Endothelial cell of hepatic sinusoid (primary cell): ENCODE results near the gene SIGLEC1.

Experiments
- in situ Hi-C: cut with HindIII; loops from 2 replicates; pipeline ENCODE4 v1.10.0; 2017; ENCODE audit warnings: low sequenced_read_pairs

SIGLEC1 gene

DNA sequence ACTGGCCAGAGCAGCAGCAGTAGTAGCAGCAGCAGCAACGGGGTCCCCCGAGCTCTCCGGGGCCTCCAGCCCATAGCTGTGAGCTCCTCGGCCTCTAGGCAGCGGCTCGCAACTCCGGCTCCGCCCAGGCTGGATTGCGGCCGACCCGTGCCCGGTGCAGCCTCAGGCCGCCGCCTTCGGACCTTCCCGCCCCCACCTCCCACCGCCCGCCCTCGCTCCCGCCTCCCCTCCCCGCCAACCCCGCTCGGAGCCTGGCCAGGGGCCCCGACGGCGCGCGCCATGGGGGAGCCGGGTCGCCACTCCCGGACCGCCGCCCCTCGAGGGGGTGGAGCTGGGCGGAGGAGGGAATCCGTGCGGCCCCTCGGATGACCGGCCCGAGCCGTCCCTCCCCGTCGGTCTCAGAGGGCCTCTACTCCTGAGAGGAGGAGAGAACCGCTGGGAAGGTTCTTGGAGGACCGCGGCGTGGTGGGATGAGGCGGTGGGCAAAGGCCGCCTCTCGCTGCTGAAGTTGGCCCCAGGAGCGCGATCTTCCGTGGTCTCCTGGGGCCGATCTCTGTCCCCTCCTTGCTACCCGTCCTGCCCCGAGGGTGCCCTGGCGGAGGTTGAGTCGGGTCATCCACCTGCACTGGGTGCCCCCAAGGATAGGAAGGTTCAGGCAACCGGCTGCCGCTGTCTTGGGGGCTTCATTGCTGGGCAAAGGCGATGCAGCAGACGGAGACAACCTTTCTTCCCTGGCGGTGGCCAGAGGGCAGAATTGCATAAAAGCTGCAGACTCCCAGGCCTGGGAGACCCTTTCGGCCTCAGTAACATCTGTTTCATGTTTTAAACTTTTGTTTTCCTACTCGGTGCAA is 30.2 kb downstream of the SIGLEC1 start, which contains the start of gene ADAM33:
TSS of gene ADAM33 (minus strand) at position 80 of the 851 bp plus-strand sequence. CDS start at position 74, 6 bp downstream.
- in situ Hi-C loops = loop anchor here (5.0 kb wide), 1 partner anchor 55 kb away; no protein-coding TSS in a partner anchor

DNA sequence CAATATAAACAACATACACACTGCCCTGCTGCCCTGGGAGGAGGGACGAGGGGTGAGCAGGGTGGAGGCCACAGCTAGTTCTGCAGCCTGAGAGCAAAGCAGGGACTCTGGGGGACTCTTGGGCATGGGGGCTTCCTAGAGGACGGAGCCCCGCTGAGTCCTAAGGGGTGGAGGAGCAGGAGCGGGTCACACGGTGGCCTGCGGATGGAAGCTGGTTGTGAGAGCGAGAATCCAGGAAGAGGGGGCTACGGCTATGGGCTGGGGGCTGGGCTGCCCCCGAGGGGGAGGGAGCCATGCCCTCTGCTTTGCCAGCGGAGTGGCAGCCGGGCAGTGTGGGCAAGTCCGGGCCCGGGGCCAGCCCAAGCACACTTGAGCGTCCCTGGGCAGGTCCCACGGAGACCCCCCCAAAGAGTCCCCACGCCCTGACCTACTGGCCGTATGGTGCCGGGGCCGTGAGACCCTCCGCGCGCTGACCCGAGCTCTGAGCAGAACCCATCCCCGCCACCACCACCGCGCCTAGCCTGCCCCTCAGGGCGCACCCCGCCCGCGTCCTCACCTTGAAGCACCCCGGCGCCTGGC is 31.0 kb downstream of the SIGLEC1 start:
- in situ Hi-C loops = loop anchor here (5.0 kb wide), 1 partner anchor 56 kb away; no protein-coding TSS in a partner anchor

DNA sequence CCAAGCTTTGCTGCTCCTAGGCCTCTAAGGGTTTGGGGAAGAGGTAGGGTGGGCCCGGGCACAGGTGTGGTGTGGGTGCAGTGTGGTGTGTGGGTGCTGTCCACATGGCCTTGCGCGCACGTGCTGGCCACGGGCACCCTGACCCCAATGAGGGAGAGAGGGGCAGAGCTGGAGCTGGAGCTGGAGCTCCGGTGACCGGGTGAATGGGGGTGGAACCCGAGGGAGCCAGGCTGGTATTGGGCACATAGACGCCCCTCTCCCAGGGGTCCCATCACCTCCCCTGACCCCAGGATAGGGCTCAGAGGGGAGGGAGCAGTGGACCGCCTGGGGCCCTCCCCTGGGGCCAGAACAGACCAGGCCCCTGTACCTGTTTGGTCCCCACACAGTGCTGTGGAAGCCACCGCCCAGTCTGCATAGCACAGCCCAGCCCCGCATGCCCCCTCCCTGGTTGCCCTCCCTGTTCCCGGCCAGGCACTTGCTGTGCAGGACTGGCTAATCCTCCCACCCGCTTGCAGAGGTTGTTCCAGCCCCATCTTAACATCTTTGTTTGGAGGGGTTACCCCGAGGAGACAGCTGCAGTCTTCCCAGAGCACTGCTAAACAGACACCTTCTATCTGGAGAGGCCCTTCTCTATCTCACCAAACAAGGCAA is 31.6 kb downstream of the SIGLEC1 start:
- in situ Hi-C loops = loop anchor here (5.0 kb wide), 1 partner anchor 56 kb away; no protein-coding TSS in a partner anchor

- in situ Hi-C loops = loop anchor here (5.0 kb wide), 1 partner anchor 57 kb away; no protein-coding TSS in a partner anchor
These were observed 32.4 kb downstream of the SIGLEC1 start for GRCh38 chr20:3679749-3680700.

GRCh38 chr20:3678856-3679720 is 33.3 kb downstream of the SIGLEC1 start:
- in situ Hi-C loops = no loop called here

DNA sequence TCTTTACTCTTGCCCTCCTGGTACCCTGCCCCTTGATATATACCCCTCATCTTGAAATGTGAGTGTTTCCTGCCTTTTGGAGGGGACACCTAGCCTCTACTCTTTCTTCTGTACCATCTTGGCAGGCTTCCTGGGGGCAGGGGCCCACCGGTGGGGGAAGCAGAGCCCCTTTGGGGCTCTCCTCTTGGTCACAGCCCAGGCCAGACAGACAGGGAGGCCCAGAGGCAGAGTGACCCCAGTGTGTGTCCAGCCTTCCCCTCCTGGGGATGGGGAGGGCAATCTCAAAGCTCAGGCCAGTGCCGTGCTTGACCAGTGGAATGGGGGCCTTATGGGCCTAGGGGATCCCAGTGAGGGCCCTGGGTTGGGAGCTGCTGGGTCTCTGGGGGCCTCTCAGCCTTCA is 34.2 kb downstream of the SIGLEC1 start:
- in situ Hi-C loops = no loop called here

GRCh38 chr20:3677733-3678132 is 34.7 kb downstream of the SIGLEC1 start:
- in situ Hi-C loops = no loop called here

DNA sequence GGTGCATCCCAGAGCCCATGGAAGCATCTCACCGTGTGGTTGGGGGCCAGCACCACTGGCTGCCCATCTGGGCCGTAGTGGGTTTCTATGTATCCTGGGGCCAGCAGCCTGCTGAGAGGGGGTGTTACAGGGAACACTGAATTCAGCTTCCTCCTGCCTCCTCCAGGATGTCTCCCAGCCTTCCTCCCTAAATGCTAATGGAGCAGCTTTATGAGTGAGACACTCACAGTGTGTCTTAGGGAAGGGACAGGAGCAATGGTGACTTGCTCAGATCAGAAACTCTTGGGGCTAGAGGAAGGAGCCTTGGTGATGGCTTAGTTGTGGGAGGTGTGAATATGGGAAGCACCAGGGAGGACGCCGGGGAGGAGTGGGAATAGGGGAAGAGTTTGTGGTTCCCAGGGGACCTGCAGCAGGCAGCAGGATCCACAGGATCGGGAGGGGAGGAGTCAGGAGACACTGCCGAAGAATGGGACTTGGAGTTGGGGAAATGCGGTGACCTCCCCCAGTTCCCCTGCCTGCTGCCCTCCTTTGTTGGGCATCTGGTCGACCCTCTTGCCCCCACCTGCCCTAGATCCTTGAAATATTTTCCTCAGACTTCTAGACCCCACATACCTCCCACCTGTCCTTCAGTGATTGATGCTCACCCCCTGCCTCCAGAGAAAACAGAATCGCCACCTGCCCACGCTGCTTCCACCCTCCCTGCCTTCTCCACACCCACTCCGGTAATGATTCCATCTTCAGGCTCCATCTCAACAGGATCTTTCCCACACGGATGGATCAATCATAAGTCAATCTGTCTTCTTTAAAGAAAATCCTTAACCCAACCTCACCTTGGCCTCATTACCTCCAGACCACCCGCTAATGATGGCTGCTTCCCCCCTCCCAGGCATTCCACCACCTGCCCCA is 37.2 kb downstream of the SIGLEC1 start:
- in situ Hi-C loops = no loop called here

DNA sequence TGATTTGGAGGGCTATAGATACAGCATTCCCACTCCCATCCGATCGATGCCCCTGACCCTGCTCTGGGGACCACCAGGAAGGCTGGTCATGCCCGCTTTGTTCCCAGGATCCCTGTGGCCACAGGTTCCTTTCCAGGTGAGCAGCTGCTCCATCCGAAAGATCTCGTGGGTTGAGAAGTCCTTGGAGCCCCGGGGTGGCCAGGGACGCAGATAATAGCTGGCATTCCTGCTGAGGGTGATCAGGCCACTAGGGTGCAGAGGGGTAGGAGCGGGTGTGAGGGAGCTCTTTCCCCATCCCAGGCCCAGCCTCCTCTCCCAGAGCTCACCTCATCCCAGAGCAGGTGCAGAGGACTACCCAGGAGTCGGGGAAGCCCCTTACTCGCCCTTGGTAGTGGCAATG is 38.0 kb downstream of the SIGLEC1 start:
- in situ Hi-C loops = no loop called here

DNA sequence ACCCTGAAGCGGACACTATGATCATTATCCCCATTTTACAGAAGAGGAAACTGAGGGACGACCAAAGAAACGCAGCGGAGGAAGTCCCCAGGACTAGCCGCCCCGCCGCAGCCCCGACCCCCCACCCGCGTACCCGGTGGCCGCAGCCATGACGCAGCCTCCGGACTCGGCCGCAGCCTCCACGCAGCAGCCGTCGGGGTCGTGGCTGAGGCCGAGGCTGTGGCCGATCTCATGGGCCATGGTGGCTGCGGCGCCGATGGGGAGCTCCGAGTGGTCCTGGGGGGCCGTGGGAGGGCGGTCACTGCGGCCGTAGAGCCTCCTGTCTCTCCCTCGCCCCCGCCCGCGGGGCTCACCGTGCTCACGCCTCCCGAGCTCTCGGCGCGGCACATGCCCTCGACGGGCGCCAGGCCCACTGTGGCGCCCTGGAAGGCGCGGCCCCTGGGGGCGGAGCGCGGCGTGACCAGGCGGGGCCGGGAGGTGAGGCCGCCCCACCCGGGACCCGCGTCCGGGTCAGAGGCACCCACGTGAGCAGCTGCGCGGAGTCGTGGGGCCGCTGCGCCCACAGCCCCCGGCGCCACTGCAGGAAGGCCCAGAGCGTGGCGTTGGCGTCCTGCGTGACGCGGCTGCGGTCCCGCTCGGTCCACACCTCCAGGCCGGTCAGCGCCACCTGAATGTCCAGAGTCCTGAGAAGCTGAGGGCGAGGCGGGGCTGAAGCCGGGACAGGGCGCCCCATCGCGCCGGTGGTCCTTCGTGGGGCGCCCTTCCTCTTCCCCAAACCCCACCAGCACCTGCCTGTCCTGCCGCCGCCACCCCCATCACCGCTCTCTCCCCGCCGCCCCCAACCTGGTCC is 39.0 kb downstream of the SIGLEC1 start:
- in situ Hi-C loops = no loop called here

DNA sequence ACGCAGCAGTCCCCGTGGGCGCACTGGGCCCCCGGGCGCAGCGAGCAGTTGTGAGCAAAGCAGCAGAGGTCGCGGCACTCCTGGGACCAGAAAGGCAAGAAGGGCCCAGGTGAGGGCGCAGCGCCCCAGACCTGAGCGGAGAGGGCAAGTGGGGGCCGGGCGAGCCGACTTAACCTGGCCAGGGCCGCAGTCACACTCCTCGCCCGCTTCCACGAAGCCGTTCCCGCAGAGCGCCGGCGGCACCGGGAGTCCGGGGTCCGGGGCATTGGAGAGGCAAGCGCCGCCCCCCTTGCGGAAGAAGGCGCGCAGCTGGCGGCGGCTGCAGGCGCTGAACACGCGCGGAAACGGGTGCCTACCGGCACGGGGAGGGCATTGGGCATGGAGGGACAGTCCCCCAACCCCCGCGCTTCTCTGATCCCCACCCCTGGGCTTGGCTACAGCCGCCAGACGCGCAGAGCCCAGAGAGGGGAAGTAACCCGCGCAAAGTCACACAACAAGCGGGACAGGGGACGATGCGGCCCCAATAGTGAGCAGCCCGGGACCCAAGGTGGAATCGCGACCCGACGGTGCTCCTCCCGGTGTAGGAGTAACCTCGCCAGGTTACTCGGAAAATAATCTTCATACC is 39.7 kb downstream of the SIGLEC1 start:
- in situ Hi-C loops = no loop called here

DNA sequence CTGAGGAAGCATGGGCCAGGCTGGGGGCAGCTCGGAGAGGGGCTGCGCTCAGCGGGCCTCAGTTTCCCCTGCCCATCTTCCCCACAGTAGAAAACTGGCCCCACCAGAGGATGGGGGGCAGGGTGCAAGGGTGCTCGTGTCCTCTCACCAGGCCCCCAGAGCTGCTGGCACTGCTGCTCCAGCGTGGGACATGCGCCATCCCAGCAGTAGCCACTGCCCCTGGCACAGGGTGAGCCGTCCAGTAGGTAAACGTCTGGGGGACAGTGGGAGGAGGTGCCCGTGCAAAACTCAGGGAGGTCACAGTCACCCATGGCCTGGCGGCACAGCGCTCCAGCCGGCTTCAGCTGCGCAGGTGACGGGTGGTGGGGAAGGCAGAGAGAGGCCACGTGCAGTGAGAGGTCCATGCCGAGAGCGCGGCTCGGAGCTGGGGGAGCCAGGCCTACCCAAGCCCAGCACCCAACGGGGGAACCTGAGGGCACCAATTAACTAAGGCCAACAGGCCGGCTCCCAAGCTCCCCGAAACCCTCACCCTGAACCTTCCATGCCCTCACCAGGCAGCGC is 40.3 kb downstream of the SIGLEC1 start:
- in situ Hi-C loops = no loop called here

DNA sequence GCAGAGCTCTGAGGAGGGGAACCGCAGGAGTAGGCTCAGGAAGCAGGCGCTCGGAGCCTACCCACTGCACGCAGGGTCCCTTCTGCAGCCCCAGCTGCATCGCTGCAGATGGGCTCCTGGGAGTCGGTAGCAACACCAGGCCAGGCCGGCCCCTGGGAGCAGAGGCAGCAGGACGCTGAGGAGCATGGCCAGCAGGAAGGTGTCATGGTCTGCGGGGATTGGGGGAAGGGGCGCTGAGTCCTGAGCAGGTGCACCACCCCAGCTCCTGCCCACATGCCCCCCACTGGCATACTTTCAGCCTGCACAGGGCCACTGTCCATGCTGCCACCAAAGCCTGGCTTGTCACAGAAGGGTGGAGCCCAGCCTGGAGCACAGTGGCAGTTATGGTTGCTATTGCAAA is 41.5 kb downstream of the SIGLEC1 start:
- in situ Hi-C loops = no loop called here

DNA sequence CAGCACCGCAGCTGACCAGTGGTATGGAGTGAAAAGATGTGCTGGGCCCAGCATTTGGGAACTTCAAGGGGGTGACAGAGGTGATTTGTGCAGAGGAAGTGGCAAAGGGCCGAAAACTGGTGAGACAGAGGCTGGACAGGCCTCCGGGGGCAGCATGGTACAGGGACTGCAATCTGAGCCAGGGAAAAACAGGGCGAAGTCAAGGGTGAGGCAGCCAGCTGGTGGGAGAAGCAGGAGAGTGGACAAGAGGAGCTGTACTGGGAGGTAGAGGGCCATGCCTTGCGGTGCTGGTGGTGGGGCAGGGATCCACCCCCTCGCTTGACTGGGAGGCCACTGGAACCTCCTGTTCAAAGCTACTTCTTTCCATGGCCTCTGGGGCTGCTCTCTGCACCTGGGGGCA is 41.9 kb downstream of the SIGLEC1 start:
- in situ Hi-C loops = no loop called here

DNA sequence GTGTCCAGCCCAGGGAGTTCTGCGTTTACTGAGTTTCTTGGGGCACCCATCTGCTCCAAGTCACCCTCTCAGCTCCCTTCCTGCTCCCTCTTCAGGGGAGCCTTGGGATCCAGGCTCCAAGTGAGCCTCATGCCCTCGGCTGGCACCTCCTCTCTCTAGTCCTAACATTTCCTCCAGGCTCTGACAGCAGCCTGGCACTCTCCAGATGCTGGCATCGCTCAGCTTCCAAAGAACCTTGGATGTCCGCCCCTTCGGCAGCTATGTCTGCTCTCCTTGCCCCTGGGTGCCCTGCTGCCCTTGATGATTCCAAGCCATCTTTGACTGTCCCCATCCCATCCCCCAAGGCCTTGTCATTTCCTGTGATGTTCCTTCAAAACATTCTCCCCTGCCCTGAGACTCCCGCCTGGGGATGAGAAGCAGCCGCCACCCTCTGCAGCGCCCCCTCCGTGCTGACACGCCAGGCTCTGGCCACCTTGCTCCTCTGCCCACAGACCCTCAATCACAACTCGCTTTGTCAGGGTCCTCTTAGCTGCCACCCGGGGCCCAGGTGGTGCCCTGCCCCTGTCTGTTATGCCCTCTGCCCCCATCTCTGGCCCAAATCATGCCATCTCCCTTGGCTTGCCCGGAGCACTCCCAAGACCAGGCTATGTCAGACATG is 42.6 kb downstream of the SIGLEC1 start:
- in situ Hi-C loops = no loop called here

- in situ Hi-C loops = no loop called here
These were observed 44.9 kb downstream of the SIGLEC1 start for GRCh38 chr20:3667434-3668037.
